GM15510 (cell line): ENCODE results near the gene GTF2F2.

Experiments used
- POLR2A ChIP-seq: IDR thresholded peaks from 3 replicates; pipeline ENCODE4 v1.6.1; 2011; ENCODE audit warnings: borderline replicate concordance; ENCODE audit not compliant: insufficient read length; ENCODE audit errors: extremely low read depth

The GTF2F2 gene

GRCh38 chr13:45119991-45120864 is at the start of gene GTF2F2:
GTF2F2 (plus strand) TSS chr13:45120510; CDS start chr13:45120656, 146 bp downstream.
- peak; percentile 75 for TF ChIP-seq POLR2A

DNA sequence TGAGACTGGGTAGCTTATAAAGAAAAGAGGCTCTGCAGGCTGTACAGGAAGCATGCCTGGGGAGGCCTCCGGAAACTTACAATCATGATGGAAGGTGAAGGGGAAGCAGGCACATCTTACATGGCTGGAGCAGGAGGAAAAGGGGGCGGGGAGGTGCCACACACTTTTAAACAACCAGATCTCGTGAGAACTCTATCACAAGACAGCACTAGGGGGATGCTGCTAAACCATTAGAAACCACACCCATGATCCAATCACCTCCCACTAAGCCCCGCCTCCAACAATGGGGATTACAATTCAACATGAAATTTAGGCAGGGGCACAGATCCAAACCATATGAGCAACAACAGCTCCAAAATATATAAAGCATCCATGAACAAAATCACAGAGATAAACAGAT is 46.5 kb upstream of the GTF2F2 start:
- TF ChIP-seq POLR2A = no peak

- no peak for TF ChIP-seq POLR2A
Observed at GRCh38 chr13:45074721-45075120, 45.6 kb upstream of the GTF2F2 start.

DNA sequence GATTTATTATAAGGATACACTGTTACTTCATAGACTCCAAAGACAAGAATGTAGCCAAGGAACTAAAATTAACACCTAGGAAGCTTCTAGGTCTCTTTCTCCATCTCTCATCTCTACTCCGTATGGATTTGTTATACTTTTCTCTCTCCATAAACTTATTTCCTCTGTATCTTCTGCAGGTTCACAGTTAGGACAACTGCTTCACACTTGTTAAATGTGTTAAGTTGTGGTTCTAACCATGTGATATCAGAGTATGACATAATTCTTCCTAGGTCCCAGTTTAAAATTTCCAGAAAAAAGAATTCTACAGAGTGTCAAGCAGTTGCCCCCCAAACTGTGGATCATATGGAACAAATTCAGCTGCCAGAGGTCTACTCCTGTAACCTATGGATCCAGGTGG is 42.3 kb upstream of the GTF2F2 start:
- no peak for TF ChIP-seq POLR2A

DNA sequence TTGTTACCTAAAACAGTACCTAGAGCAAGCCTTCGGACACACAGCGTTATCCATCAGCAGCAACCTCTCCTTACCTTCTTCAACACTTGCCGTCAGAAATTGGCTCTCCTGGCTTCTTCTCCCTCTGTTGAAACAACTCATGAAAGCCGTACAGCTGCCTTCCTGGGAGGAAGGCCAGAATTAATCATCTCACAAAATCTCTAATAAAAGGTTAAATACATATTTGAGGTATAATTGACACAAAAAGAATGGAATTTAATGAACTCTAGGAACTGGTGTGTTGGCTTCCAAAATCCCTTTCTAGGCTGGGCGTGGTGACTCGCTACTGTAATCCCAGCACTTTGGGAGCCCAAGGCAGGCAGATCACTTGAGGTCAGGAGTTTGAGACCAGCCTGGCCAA is 37.3 kb upstream of the GTF2F2 start:
- no peak for TF ChIP-seq POLR2A

- no peak for TF ChIP-seq POLR2A
Observed at GRCh38 chr13:45084515-45084914, 35.8 kb upstream of the GTF2F2 start.

GRCh38 chr13:45086484-45086883 is 33.8 kb upstream of the GTF2F2 start:
- TF ChIP-seq POLR2A = no peak

- TF ChIP-seq POLR2A = no peak
Observed at GRCh38 chr13:45092663-45093062, 27.6 kb upstream of the GTF2F2 start.

DNA sequence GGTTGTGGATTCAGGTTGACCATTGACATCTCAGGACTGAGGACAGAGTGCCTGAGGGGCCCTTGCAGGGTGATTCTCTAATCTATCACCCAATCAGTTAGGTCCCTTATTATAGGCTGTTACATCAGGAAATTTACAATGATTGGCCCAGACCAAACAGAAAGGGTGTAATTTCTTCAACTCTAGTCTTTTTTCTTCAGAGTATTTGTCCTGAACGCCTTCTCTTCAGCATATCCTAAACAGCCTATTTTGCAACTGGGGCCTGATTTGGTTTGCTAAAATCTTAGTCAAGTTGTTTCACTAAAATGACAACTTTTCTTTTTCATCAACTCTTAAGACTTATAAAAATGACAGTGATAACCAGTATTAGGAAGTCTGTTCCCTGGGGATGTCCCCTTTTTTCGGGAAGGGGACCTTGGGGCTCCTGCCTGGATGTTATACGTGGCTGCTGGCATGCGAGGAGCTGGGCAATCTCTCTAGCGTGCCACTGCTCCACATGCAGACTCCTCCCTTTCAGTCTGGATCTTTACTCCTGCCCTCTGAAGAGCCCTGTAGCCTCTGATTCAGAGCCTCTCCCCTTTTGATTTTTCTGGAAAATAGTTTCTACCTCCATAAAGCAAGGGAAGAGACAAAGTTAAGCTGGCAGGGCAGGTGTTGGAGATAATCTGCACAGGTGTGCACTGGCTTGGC is 19.6 kb upstream of the GTF2F2 start:
- TF ChIP-seq POLR2A = no peak

DNA sequence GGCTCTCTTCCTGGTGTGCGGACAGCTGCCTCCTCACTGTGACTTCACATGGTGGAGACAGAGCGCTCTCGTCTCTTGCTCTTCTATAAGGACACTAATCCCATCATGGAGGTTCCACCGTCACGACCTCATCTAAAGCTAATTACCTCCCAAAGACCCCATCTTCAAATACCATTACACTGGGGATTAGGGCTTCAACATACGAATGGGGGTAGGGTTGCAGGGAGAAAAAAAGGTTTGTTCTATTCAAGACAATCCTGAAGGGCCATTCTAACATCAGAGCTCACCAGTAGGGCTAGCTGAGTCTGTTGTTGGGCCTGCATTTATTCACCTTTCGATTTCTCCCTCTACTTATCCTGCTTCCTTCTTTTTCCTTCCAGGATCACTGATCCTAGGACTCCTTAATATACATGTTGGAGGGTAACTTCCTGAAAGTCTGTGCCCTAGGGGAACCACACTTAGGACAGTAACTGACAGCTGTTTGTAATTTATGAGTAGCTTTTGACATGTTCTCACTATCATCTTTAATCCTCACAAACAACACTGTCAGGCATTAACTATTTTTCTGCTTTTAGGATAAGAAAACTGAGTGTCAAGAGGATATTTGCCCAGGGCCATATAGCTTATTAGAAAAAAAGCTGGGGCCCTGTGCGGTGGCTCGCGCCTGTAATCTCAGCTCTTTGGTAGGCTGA is 18.8 kb upstream of the GTF2F2 start:
- no peak for TF ChIP-seq POLR2A

DNA sequence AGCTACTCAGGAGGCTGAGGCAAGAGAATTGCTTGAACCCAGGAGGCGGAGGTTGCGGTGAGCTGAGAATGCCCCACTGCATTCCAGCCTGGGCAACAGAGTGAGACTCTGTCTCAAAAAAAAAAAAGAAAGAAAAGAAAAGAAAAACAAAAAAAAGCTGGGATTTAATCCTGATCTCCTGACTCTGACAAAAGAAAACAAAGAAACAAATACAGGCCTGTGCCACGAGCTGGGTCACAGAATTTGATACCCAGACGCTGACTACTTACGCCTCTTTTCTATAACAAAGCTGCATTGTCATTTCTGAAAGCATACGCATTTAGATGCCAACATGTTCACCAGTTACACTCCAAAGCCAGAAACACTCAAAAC is 18.2 kb upstream of the GTF2F2 start:
- TF ChIP-seq POLR2A = no peak

DNA sequence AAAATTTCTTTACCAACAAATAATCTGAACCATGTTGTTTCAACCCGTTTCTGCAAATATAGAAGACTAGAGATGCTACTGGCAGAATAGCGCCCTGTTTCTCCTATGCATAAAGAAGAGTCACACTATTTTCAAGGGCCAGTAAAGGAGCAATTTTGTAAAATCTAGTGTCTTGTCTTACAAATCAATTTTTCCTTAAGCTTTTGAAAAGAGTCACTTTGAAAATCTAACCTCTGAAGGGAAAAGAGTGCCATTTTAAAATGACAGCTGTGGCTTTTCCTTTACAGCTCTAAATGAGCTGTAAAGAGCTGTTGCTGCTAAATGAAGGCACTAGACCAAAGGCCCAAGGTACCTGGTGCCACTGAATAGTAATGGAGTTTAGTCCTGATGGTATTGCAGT is 16.9 kb upstream of the GTF2F2 start:
- no peak for TF ChIP-seq POLR2A

GRCh38 chr13:45104261-45104660 is 16.0 kb upstream of the GTF2F2 start:
- TF ChIP-seq POLR2A = no peak

DNA sequence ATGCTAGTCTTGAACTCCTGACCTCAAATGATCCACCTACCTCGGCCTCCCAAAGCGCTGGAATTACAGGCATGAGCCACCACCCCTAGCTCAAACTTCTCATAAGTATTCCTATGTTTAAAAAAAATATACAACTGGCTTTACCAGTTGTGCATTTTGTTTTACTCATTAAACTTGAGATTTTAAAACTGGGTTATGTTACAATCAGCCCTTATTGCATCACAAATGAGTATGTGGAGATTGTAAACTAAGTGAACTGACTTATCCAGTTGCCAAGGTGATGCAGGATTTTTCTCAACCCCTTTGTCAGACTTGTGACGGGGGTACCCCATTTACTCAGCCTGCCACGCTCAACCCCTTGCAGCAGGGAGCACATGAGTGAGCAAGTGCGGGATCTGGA is 14.4 kb upstream of the GTF2F2 start:
- TF ChIP-seq POLR2A = no peak

GRCh38 chr13:45107539-45107938 is 12.8 kb upstream of the GTF2F2 start:
- no peak for TF ChIP-seq POLR2A
